PC-9 (cell line): Measurements from ENCODE around the gene SPA17. TPM values are rescaled to one million over a fixed set of nuclear protein-coding genes. Genes with fewer than 3 reads are reported as not detected.

ENCODE experiments used
- BruUV-seq: library from RNA; stranded (reverse); fragments of 400-500 nt; replicated peaks from 2 replicates; lab custom pipeline; 2021; lab: Mats Ljungman, UMichigan
- CTCF ChIA-PET: fragments of 300-600 bp; sonication (Branson Sonifier 250); formaldehyde crosslinking; loops from one replicate; lab custom pipeline; 2022; ENCODE audit warnings: antibody characterized with exemption; lab: Charles Lee
- POLR2A ChIA-PET: fragments of 300-600 bp; sonication (Branson Sonifier 250); formaldehyde crosslinking; loops from one replicate; lab custom pipeline; 2022; ENCODE audit warnings: antibody characterized with exemption; ENCODE audit not compliant: unreplicated experiment; lab: Charles Lee
- DNase-seq, 2 experiments: peaks; one replicate each; pipeline versions ENCODE4 v3.0.0 to v3.0.0-alpha.2; 2015 to 2022; ENCODE audit warnings: mixed read lengths in 1 of 2
- H2AFZ ChIP-seq: fragments of 200-600 bp; sonication (generic); 2 replicates; pipeline ENCODE4 v1.8.1; 2017; ENCODE audit warnings: antibody characterized with exemption
- H3F3A ChIP-seq: fragments of 200-600 bp; sonication (generic); 2 replicates; pipeline ENCODE4 v1.8.1; 2017; ENCODE audit warnings: antibody characterized with exemption, mild to moderate bottlenecking, low read depth; ENCODE audit not compliant: insufficient read depth
- H3K27ac ChIP-seq: fragments of 200-600 bp; sonication (generic); 2 replicates; pipeline ENCODE4 v1.6.1; 2016; ENCODE audit warnings: mixed run types
- H3K27me3 ChIP-seq: fragments of 200-600 bp; sonication (generic); 2 replicates; pipeline ENCODE4 v1.6.1; 2016; ENCODE audit warnings: low read depth, mixed run types; ENCODE audit not compliant: insufficient read depth
- H3K36me3 ChIP-seq: fragments of 200-600 bp; sonication (generic); 2 replicates; pipeline ENCODE4 v1.6.1; 2016; ENCODE audit warnings: low read depth, mixed run types
- H3K4me1 ChIP-seq: fragments of 200-600 bp; sonication (generic); replicated peaks from 2 replicates; pipeline ENCODE4 v1.6.1; 2016; ENCODE audit warnings: mixed run types; ENCODE audit not compliant: insufficient read depth
- H3K4me2 ChIP-seq: fragments of 200-600 bp; sonication (generic); 2 replicates; pipeline ENCODE4 v1.6.1; 2017; ENCODE audit warnings: mixed run types
- H3K4me3 ChIP-seq: fragments of 200-600 bp; sonication (generic); 2 replicates; pipeline ENCODE4 v1.6.1; 2016; ENCODE audit warnings: mixed run types
- H3K79me2 ChIP-seq: fragments of 200-600 bp; sonication (generic); 2 replicates; pipeline ENCODE4 v1.6.1; 2017; ENCODE audit warnings: low read depth, mixed run types
- H3K9me2 ChIP-seq: fragments of 200-600 bp; sonication (generic); 2 replicates; pipeline ENCODE4 v1.8.1; 2017; ENCODE audit warnings: mild to moderate bottlenecking; ENCODE audit not compliant: insufficient read depth
- H3K9me3 ChIP-seq: fragments of 200-600 bp; sonication (generic); 2 replicates; pipeline ENCODE4 v1.8.1; 2016; ENCODE audit warnings: low read depth; ENCODE audit not compliant: insufficient read depth
- H4K20me1 ChIP-seq: fragments of 200-600 bp; sonication (generic); 2 replicates; pipeline ENCODE4 v1.8.1; 2017; ENCODE audit not compliant: insufficient read depth
- EZH2 ChIP-seq: fragments of 200-600 bp; sonication (generic); IDR thresholded peaks from 2 replicates; pipeline ENCODE4 v1.8.0; 2017; ENCODE audit warnings: antibody characterized with exemption, low read depth
- intact Hi-C: fragments of 100-400 bp; cut with micrococcal nuclease; formaldehyde crosslinking; loops from one replicate; pipeline ENCODE4 v1.10.0; 2022; ENCODE audit not compliant: unreplicated experiment
- total RNA-seq: library from RNA; stranded (reverse); gene quantifications from 2 replicates; pipeline ENCODE4 v1.2.3, GENCODE V29; 2021
- TF ChIP-seq, protein P1 (sequence below): fragments of 200-600 bp; sonication (generic); conservative IDR thresholded peaks from 2 replicates; pipeline ENCODE4 v1.6.1; 2017; ENCODE audit warnings: mixed run types, antibody characterized with exemption, mild to moderate bottlenecking, moderate library complexity

Gene SPA17
- total RNA-seq, 1 experiment from 2014 or later, result 15.7 TPM

DNA sequence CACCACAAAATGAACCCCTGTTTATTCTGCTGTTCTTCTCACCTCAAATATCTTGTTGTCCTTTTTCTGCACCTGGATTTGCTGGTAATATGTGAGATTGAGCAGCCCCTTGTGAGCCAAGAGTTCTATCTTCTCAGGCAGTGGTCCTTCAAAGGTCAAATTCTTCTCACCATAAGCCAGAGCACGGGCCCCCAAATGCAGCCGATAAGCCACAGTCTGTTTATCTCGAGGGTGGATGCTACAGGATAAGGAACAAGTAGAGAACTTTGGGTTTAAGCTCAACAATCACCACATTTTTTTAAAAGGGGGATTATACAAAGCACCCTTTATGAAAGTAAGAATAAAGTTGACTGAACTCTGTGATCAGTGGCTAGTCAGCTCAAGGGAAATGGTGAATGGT is 35.2 kb upstream of the SPA17 start:
- H3K27ac ChIP-seq, result no peak overlapping the region
- POLR2A ChIA-PET, result no interaction called here
- H4K20me1 ChIP-seq, result peaks cover 4% of the 10 kb centered on the region; the same call in 1 of the 2 replicates
- no peak for TF ChIP-seq EZH2
- H3K4me2 ChIP-seq, result no peak overlapping the region
- no peaks in the 10 kb centered on the region for H3K9me2 ChIP-seq
- no peaks in the 10 kb centered on the region for H3K9me3 ChIP-seq
- H2AFZ ChIP-seq, result no peak overlapping the region
- DNase-seq, result no peak
- no peaks in the 10 kb centered on the region for H3K79me2 ChIP-seq
- no peaks in the 10 kb centered on the region for H3K27me3 ChIP-seq
- no TSS peak for BruUV-seq
- peaks cover 7% of the 10 kb centered on the region; the same call in 1 of the 2 replicates for H3F3A ChIP-seq
- no peak overlapping the region for H3K4me3 ChIP-seq
- CTCF ChIA-PET, result no interaction called here
- no peaks in the 10 kb centered on the region for H3K4me1 ChIP-seq
- intact Hi-C loops, result no loop called here
- H3K36me3 ChIP-seq, result peaks cover 13% of the 10 kb centered on the region; the same call in 1 of the 2 replicates

DNA sequence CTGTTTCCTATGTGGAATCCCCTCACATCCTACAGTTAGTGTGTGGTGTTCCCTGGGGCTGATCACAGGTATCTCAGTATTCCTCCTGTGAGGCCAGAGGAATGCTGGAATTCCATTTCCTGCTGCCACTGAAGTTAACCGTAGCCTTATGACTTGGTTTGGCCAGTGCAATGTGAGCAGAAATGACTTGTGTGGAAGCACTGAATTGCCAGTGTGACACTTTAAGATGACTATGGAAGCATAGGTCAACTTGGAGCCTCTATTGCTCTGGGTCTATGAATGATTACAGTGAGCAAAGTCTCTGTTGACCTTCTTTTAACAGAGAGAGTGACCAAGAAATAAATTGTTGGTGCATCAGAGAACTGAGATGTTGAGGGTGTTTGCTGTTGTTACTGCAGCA is 34.5 kb upstream of the SPA17 start:
- H3K4me2 ChIP-seq, result no peak overlapping the region
- TF ChIP-seq, protein P1, sequence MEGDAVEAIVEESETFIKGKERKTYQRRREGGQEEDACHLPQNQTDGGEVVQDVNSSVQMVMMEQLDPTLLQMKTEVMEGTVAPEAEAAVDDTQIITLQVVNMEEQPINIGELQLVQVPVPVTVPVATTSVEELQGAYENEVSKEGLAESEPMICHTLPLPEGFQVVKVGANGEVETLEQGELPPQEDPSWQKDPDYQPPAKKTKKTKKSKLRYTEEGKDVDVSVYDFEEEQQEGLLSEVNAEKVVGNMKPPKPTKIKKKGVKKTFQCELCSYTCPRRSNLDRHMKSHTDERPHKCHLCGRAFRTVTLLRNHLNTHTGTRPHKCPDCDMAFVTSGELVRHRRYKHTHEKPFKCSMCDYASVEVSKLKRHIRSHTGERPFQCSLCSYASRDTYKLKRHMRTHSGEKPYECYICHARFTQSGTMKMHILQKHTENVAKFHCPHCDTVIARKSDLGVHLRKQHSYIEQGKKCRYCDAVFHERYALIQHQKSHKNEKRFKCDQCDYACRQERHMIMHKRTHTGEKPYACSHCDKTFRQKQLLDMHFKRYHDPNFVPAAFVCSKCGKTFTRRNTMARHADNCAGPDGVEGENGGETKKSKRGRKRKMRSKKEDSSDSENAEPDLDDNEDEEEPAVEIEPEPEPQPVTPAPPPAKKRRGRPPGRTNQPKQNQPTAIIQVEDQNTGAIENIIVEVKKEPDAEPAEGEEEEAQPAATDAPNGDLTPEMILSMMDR, result no peak
- no peak for TF ChIP-seq EZH2
- H3K36me3 ChIP-seq, result peaks cover 10% of the 10 kb centered on the region; the same call in 1 of the 2 replicates
- H3K9me2 ChIP-seq, result no peaks in the 10 kb centered on the region
- H4K20me1 ChIP-seq, result no peaks in the 10 kb centered on the region; the same call in 1 of the 2 replicates
- ChIA-PET CTCF (no interaction called here), POLR2A (interaction anchor here (0.7 kb wide), 1 partner anchor 174 kb away, joined by 4 read pairs; no protein-coding TSS in a partner anchor)
- no TSS peak for BruUV-seq
- H3F3A ChIP-seq, result peaks cover 7% of the 10 kb centered on the region; the same call in 1 of the 2 replicates
- H3K79me2 ChIP-seq, result no peaks in the 10 kb centered on the region
- H3K4me1 ChIP-seq, result no peaks in the 10 kb centered on the region
- no peak overlapping the region for H3K4me3 ChIP-seq
- no peaks in the 10 kb centered on the region for H3K27me3 ChIP-seq
- DNase-seq, result no peak
- no peaks in the 10 kb centered on the region for H3K9me3 ChIP-seq
- no peak overlapping the region for H2AFZ ChIP-seq
- intact Hi-C loops, result no loop called here
- no peak overlapping the region for H3K27ac ChIP-seq

DNA sequence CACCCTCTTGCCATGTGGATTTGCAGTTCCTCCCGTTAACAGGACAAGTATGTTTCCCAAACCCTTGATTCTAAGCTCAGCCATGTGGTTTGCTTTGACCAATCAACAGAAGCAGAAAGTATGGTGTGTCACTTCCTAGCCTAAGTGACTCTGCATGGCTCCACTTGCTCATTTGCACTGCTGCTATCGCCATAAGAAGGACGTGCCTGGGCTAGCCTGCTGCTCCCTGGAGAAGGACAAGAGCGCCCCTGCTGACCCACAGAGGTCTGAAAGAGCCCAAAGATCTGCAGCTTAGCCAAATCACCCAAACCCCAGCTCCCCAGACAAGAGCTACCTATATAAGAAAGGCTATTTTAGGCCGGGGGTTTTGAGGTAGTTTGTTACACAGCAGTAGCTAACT is 33.0 kb upstream of the SPA17 start:
- CTCF ChIA-PET, result no interaction called here
- no peak overlapping the region for H3K4me3 ChIP-seq
- no peaks in the 10 kb centered on the region for H3K9me2 ChIP-seq
- no peak overlapping the region for H3K4me2 ChIP-seq
- no peak for TF ChIP-seq EZH2
- TF ChIP-seq, protein P1, result no peak
- H3K36me3 ChIP-seq, result peaks cover 8% of the 10 kb centered on the region; the same call in 1 of the 2 replicates
- POLR2A ChIA-PET, result interaction anchor here (0.5 kb wide), 1 partner anchor 1355 kb away, joined by 3 read pairs; no protein-coding TSS in a partner anchor
- no TSS peak for BruUV-seq
- no peak overlapping the region for H3K27ac ChIP-seq
- peaks cover 7% of the 10 kb centered on the region; the same call in 1 of the 2 replicates for H3F3A ChIP-seq
- H3K27me3 ChIP-seq, result no peaks in the 10 kb centered on the region
- H2AFZ ChIP-seq, result no peak overlapping the region
- H3K9me3 ChIP-seq, result no peaks in the 10 kb centered on the region
- H3K4me1 ChIP-seq, result no peaks in the 10 kb centered on the region
- no peaks in the 10 kb centered on the region for H3K79me2 ChIP-seq
- intact Hi-C loops, result no loop called here
- DNase-seq, result no peak
- H4K20me1 ChIP-seq, result no peaks in the 10 kb centered on the region; the same call in 1 of the 2 replicates
